ENCODE measurements around the gene GPC6.

- TF ChIP-seq CTCF (conservative IDR thresholded peaks at IDR 0.05) (no peak), EZH2 (IDR thresholded peaks at IDR 0.05; ENCODE audit: low read depth) (no peak)
Measured at GRCh38 chr13:94050686-94051085, 824.1 kb downstream of the GPC6 start.
